Kidney epithelial cell (primary cell): Measurements from ENCODE around the gene LYRM9. TPM values are rescaled to one million over a fixed set of nuclear protein-coding genes. Genes with fewer than 3 reads are reported as not detected.

Experiments used
- DNase-seq: peaks from one replicate; pipeline ENCODE4 v3.0.0-alpha.2; 2010; ENCODE audit warnings: low read depth
- H3K27me3 ChIP-seq: 2 replicates; pipeline ENCODE4 v1.6.0; 2011; ENCODE audit warnings: low read length; ENCODE audit not compliant: control insufficient read depth, insufficient read depth
- H3K36me3 ChIP-seq: 2 replicates; pipeline ENCODE4 v1.5.1; 2011; ENCODE audit warnings: low read length; ENCODE audit not compliant: control insufficient read depth, insufficient read depth
- H3K4me3 ChIP-seq: 2 replicates; pipeline ENCODE4 v1.5.1; 2011; ENCODE audit warnings: low read depth, mild to moderate bottlenecking, control low read depth, low read length
- total RNA-seq: library from RNA; depleted of rRNA; stranded (reverse); fragments of >200 nt; gene quantifications from 2 replicates; pipeline ENCODE4 v1.2.3, GENCODE V29; 2015
- TF ChIP-seq, protein P1 (sequence below): IDR thresholded peaks from 2 replicates; pipeline ENCODE4 v1.5.1; 2011; ENCODE audit warnings: mild to moderate bottlenecking, moderate library complexity, low read length, control low read depth, inconsistent platforms; ENCODE audit not compliant: insufficient read depth, poor library complexity, severe bottlenecking

The LYRM9 gene
- total RNA-seq, 1 donor from 2014 or later: 5.0 TPM

DNA sequence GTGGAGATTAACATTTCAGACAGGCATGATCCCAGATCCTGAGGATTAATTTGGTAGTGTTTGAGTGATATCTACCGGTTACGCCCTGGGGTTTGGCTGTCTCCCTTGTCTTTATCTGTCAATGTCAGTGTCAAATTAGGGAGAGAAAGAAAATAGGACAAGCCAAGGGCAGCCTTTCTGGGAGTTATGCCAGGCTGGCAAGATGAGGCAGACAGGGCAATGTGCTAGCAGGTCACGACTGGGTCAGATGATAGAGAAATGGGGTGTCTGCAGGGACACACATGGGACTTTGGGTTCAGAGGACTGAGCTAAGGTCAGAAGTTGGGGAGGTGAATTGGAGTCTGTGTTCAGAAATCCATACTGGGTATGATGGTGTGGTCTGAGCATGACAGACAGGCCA lies 27.4 kb upstream of the LYRM9 start:
- no peak overlapping the region for H3K4me3 ChIP-seq
- DNase-seq: no peak
- H3K36me3 ChIP-seq: no peaks in the 10 kb centered on the region
- H3K27me3 ChIP-seq: no peaks in the 10 kb centered on the region
- TF ChIP-seq, protein P1, sequence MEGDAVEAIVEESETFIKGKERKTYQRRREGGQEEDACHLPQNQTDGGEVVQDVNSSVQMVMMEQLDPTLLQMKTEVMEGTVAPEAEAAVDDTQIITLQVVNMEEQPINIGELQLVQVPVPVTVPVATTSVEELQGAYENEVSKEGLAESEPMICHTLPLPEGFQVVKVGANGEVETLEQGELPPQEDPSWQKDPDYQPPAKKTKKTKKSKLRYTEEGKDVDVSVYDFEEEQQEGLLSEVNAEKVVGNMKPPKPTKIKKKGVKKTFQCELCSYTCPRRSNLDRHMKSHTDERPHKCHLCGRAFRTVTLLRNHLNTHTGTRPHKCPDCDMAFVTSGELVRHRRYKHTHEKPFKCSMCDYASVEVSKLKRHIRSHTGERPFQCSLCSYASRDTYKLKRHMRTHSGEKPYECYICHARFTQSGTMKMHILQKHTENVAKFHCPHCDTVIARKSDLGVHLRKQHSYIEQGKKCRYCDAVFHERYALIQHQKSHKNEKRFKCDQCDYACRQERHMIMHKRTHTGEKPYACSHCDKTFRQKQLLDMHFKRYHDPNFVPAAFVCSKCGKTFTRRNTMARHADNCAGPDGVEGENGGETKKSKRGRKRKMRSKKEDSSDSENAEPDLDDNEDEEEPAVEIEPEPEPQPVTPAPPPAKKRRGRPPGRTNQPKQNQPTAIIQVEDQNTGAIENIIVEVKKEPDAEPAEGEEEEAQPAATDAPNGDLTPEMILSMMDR: no peak

DNA sequence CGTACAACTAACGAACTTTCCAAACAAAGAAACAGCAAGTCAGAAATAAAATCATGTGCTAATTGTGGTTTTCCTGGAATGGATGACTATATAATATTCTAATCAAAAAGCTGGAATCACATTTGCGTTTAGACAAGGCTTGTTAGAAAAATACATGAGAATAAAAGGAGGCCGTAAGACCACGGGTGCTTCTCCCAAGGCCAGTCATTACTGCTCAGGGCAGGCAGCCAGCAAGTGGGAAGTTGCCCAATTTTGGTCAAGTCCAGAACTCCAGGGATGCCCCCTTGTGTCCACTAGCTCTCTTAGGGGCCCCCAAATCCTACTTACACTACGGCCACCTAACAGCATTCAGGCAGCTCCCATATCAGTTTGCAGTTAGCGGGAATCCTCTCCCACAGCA lies 25.9 kb upstream of the LYRM9 start:
- Histone ChIP-seq H3K36me3 (no peaks in the 10 kb centered on the region), H3K27me3 (no peaks in the 10 kb centered on the region), H3K4me3 (no peak overlapping the region)
- DNase-seq: no peak
- TF ChIP-seq, protein P1: no peak

DNA sequence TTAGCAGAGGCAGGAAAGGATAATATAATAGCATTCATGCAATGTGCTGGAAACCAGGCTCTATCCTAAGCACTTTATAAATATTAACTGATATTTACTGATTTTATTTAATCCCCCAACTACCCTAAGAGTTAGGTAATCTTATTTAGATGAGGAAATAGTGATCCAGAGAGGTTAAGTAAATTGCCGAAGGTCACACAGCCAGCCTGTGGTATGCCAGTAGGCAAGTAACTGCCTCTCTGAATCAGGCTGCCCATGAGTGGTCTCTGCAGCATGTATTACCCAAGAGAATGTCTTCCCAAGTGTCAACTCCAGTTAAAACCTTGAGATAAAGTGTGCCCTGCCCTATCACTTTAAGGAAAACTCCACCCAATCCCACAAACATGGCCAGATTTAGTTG lies 25.3 kb upstream of the LYRM9 start:
- H3K36me3 ChIP-seq: no peaks in the 10 kb centered on the region
- no peaks in the 10 kb centered on the region for H3K27me3 ChIP-seq
- TF ChIP-seq, protein P1: no peak
- H3K4me3 ChIP-seq: no peak overlapping the region
- no peak for DNase-seq

DNA sequence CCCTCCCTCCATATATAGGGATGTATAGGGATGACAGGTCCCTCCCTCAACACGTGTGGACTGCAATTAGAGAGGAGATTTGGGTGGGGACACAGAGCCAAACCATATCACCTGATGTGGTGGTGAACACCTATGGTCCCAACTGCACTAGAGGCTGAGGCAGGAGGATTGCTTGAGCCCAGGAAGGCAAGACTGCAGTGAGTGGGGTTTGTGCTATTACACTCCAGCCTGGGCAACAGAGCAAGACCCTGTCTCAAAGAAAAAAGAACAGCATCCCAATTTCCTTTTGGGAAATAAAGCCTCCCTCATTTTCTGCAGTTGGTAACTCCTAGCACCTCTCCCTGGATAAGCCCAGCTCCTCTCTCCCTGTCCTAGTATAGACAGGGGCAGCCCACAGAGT lies 23.8 kb upstream of the LYRM9 start:
- H3K36me3 ChIP-seq: no peaks in the 10 kb centered on the region
- H3K27me3 ChIP-seq: no peaks in the 10 kb centered on the region
- no peak for DNase-seq
- TF ChIP-seq, protein P1: no peak
- no peak overlapping the region for H3K4me3 ChIP-seq

DNA sequence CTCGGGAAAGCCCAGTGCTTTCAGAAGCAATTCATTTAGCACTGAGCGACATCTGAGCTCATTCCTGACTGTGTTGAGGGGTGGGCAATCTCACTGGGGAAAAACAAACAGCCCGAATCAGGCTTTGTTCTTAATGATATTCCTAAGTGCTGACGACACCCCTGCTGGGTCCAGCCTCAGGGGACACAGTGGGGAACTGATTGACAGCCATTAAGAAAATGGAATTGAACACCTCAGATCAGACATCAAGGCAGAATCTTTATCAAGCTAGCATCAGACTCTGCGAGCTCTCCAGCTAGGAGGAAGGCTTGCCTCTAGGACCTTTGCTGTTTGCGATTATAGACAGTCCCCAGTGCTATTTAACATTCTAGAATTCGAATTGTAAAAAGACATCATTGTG lies 22.5 kb upstream of the LYRM9 start:
- H3K36me3 ChIP-seq: no peaks in the 10 kb centered on the region
- no peaks in the 10 kb centered on the region for H3K27me3 ChIP-seq
- TF ChIP-seq, protein P1: no peak
- no peak for DNase-seq
- no peak overlapping the region for H3K4me3 ChIP-seq

DNA sequence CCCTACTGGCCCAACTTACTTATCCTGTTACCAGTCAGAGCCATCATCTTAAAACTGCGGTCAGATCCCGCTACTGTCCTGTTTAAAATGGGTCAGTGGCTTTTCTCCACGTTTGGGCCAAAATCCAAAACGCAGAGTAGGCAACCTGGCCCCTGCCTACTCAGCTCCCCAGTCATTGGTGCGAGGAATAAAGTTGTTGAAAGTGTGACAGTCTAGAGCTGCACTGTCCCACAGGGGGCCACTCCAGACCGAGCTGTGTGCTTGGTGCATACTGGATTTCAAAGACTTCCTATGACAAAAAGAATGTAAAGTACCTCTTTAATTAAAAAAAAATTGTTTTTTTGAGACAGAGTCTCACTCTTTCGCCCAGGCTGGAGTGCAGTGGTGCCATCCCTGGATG lies 21.2 kb upstream of the LYRM9 start:
- no peak for DNase-seq
- no peaks in the 10 kb centered on the region for H3K27me3 ChIP-seq
- no peak overlapping the region for H3K4me3 ChIP-seq
- no peaks in the 10 kb centered on the region for H3K36me3 ChIP-seq
- TF ChIP-seq, protein P1: no peak
